Hepatocyte (in vitro differentiated cells): ENCODE measurements around the gene MYH2.

Experiments
- EZH2 ChIP-seq: fragments of 200-600 bp; sonication (generic); IDR thresholded peaks from 2 replicates; pipeline ENCODE4 v1.6.1; 2016; ENCODE audit warnings: antibody characterized with exemption, mild to moderate bottlenecking, borderline replicate concordance
- EZH2phosphoT487 ChIP-seq: fragments of 200-600 bp; sonication (generic); IDR thresholded peaks from one replicate; pipeline ENCODE4 v1.6.1; 2018; ENCODE audit warnings: antibody characterized with exemption, mild to moderate bottlenecking, low read depth, moderate library complexity; ENCODE audit not compliant: unreplicated experiment, severe bottlenecking
- TF ChIP-seq, protein P1 (sequence below): fragments of 200-600 bp; sonication (generic); IDR thresholded peaks from 2 replicates; pipeline ENCODE4 v1.5.1; 2016; ENCODE audit warnings: antibody characterized with exemption, mild to moderate bottlenecking; ENCODE audit not compliant: poor library complexity

DNA sequence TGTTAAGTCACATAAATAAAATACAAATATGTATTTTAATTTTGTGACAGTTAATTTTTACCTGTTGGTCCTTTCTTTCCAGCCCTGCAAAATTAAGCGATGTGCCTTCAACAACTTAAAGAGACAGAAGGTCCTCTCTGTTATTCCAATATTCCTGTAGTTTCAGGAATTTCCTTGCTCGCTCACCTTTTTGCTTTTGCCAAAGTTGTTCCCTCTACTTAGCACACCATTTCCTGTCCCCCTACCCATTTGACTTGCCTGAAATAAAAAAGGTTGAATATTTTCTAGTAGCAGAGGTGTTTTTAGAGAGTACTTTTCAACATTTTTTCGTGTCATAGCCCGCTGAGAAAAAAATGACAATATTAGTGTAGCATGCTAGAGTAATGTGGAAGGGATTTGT, 556 bp upstream of the MYH2 start:
- TF ChIP-seq, protein P1, sequence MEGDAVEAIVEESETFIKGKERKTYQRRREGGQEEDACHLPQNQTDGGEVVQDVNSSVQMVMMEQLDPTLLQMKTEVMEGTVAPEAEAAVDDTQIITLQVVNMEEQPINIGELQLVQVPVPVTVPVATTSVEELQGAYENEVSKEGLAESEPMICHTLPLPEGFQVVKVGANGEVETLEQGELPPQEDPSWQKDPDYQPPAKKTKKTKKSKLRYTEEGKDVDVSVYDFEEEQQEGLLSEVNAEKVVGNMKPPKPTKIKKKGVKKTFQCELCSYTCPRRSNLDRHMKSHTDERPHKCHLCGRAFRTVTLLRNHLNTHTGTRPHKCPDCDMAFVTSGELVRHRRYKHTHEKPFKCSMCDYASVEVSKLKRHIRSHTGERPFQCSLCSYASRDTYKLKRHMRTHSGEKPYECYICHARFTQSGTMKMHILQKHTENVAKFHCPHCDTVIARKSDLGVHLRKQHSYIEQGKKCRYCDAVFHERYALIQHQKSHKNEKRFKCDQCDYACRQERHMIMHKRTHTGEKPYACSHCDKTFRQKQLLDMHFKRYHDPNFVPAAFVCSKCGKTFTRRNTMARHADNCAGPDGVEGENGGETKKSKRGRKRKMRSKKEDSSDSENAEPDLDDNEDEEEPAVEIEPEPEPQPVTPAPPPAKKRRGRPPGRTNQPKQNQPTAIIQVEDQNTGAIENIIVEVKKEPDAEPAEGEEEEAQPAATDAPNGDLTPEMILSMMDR: no peak
- TF ChIP-seq EZH2phosphoT487: no peak
- TF ChIP-seq EZH2: no peak
